Gastrocnemius medialis (tissue), 4 donors: ENCODE data around the gene OTULIN.

Experiments
- CTCF ChIP-seq, 5 experiments: fragments of 450-650 bp in 3 of 5; fragments of 200-600 bp in 2 of 5; sonication (generic) in 2 of 5; IDR thresholded peaks in 4 of 5; conservative IDR thresholded peaks in 1 of 5; 1 replicate in 4 of 5; 2 replicates in 1 of 5; pipeline ENCODE4 v1.5.1; 2016 to 2019; ENCODE audit warnings: antibody characterized with exemption in 5 of 5, mild to moderate bottlenecking in 3 of 5, moderate library complexity in 3 of 5
- POLR2A ChIP-seq, 2 donors: fragments of 450-650 bp; IDR thresholded peaks; one replicate each; pipeline ENCODE4 v1.6.1; 2017; ENCODE audit warnings: antibody characterized with exemption in 2 of 2, mild to moderate bottlenecking in 2 of 2, moderate library complexity in 2 of 2

GRCh38 chr5:14710313-14710994, 45.9 kb downstream of the OTULIN start:
- TF ChIP-seq CTCF (IDR thresholded peaks at IDR 0.05 in 4 of 5, conservative IDR thresholded peaks at IDR 0.05 in 1 of 5), result no peak
- TF ChIP-seq POLR2A (IDR thresholded peaks at IDR 0.05), result no peak
